ENCODE results near the gene EED. TPM values are rescaled to one million over a fixed set of nuclear protein-coding genes. Genes with fewer than 3 reads are reported as not detected.

Gene EED
- total and polyA plus RNA-seq, 9 donors, result 14.3 to 24.9 (median 20.0) TPM

DNA sequence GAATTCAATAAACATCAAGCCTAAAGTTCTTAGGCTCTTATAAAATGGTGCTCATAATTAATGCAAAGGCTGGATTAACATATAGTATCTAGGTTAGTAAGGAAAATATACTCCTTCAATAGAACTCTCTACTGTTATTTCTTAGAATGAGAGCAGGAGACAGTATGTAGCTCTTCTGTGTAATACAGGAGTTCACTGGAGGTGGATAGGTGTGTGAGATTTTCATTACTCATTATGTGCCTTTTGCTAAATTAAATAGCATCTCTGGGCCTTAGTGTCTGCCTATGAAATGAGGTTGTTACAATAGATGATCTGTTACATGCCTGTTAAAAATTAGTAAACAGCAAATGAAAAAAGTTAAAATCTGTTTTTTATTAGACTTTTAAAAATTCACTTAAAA lies 20.6 kb downstream of the EED start:
- H3K36me3 ChIP-seq (ENCODE audit: control insufficient read depth, insufficient read depth, low read length), result peaks cover 20% of the 10 kb centered on the region
- no peak for DNase-seq

GRCh38 chr11:86269645-86270044 lies 25.1 kb downstream of the EED start:
- no CpG with 5 or more reads among the region's 1 CpG for WGBS (ENCODE audit: insufficient coverage)
- Histone ChIP-seq H3K27ac (ENCODE audit: low read length) (no peak overlapping the region), H3K9me3 (replicated peaks; ENCODE audit: control insufficient read depth, low read depth, low read length) (no peaks in the 10 kb centered on the region), H3K27me3 (ENCODE audit: control insufficient read depth, insufficient read depth, low read length) (no peaks in the 10 kb centered on the region), H3K4me3 (ENCODE audit: low read length) (no peak overlapping the region), H3K4me1 (ENCODE audit: control insufficient read depth, insufficient read depth, low read length) (no peaks in the 10 kb centered on the region), H3K36me3 (ENCODE audit: control insufficient read depth, insufficient read depth, low read length) (peaks cover 10% of the 10 kb centered on the region)
- DNase-seq, result no peak

More for the DNA sequence above, 20.6 kb downstream of the EED start:
- Histone ChIP-seq H3K27ac (ENCODE audit: low read length) (no peak overlapping the region), H3K4me1 (ENCODE audit: control insufficient read depth, insufficient read depth, low read length) (no peaks in the 10 kb centered on the region), H3K4me3 (ENCODE audit: low read length) (no peak overlapping the region), H3K9me3 (replicated peaks; ENCODE audit: control insufficient read depth, low read depth, low read length) (no peaks in the 10 kb centered on the region), H3K27me3 (ENCODE audit: control insufficient read depth, insufficient read depth, low read length) (no peaks in the 10 kb centered on the region)

- Histone ChIP-seq H3K36me3 (ENCODE audit: control insufficient read depth, insufficient read depth, low read length) (peaks cover 13% of the 10 kb centered on the region), H3K27ac (ENCODE audit: low read length) (no peak overlapping the region), H3K9me3 (replicated peaks; ENCODE audit: control insufficient read depth, low read depth, low read length) (no peaks in the 10 kb centered on the region), H3K4me3 (ENCODE audit: low read length) (no peak overlapping the region), H3K27me3 (ENCODE audit: control insufficient read depth, insufficient read depth, low read length) (no peaks in the 10 kb centered on the region), H3K4me1 (ENCODE audit: control insufficient read depth, insufficient read depth, low read length) (no peaks in the 10 kb centered on the region)
- DNase-seq, result no peak
- WGBS (ENCODE audit: insufficient coverage), result 76% methylated on average over 4 of the region's 6 CpGs
These were observed 29.9 kb downstream of the EED start for GRCh38 chr11:86274503-86274902.

DNA sequence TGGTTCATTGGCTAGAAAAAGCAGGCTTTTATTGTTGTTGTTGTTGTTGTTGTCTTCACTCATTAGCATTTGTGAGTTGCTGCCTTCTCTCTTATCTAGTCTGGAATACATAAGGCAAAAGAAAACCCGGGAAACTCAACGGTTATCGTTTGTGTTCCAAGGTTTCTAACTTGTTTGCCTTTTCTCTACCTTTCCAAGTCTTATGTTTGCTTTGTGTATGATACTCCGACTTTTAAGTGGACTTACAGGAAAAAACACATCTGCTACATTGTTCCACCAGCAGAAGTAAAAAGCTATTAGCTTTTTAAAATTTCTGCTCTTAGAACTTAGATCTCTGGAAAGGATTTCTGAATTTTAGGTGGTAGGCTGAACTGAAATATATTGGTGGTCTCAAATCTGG lies 30.4 kb downstream of the EED start:
- no peak for DNase-seq
- Histone ChIP-seq H3K4me1 (ENCODE audit: control insufficient read depth, insufficient read depth, low read length) (no peaks in the 10 kb centered on the region), H3K27ac (ENCODE audit: low read length) (no peak overlapping the region), H3K4me3 (ENCODE audit: low read length) (no peak overlapping the region), H3K36me3 (ENCODE audit: control insufficient read depth, insufficient read depth, low read length) (peaks cover 10% of the 10 kb centered on the region), H3K27me3 (ENCODE audit: control insufficient read depth, insufficient read depth, low read length) (no peaks in the 10 kb centered on the region), H3K9me3 (replicated peaks; ENCODE audit: control insufficient read depth, low read depth, low read length) (no peaks in the 10 kb centered on the region)
- WGBS (ENCODE audit: insufficient coverage), result no CpG with 5 or more reads among the region's 4 CpGs

DNA sequence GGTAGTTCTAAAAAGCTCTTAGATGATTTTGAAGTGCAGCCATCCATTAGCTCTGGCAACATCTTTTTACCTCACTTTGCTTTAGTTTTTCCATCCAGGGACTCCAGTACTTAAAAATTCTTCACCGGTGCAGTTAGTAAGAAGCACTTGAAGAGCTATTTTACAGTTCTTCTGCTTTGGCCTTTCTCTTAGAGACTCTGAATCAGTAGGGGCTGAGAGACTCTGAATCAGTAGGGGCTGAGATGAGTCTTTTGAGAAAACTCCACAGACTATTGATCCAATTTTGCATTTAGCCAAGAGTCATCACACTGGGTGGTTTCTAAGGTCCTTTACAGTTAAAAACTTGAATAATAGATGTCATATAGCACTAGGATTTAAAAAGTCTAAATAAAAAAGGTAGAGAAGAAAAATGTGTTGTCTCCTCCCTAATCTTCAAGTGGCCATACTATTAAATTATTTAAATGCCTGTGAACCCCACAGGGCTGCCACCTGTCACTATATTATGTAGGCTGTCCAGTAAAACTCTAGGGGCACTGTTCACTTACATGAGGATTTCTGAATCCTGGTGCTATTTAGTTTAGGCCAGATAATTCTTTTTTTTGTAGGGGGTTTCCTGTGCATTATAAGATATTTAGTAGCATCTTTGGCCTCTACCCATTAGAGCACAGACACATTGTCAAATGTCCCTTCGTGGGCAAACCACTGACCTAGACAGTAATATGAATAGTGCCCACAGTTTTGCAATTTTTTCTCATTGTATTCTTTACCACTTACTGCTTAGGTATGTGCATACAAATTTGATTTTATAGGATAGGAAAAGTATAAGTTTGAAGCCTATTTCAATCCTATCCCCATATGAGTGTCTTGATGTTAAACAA lies 31.2 kb downstream of the EED start:
- no peaks in the 10 kb centered on the region for H3K27me3 ChIP-seq (ENCODE audit: control insufficient read depth, insufficient read depth, low read length)
- H3K9me3 ChIP-seq (replicated peaks; ENCODE audit: control insufficient read depth, low read depth, low read length), result no peaks in the 10 kb centered on the region
- H3K4me3 ChIP-seq (ENCODE audit: low read length), result no peak overlapping the region
- H3K36me3 ChIP-seq (ENCODE audit: control insufficient read depth, insufficient read depth, low read length), result peaks cover 10% of the 10 kb centered on the region
- no peaks in the 10 kb centered on the region for H3K4me1 ChIP-seq (ENCODE audit: control insufficient read depth, insufficient read depth, low read length)
- WGBS (ENCODE audit: insufficient coverage), result no CpG with 5 or more reads among the region's 2 CpGs
- peak; percentile 16 for DNase-seq
- no peak overlapping the region for H3K27ac ChIP-seq (ENCODE audit: low read length)

DNA sequence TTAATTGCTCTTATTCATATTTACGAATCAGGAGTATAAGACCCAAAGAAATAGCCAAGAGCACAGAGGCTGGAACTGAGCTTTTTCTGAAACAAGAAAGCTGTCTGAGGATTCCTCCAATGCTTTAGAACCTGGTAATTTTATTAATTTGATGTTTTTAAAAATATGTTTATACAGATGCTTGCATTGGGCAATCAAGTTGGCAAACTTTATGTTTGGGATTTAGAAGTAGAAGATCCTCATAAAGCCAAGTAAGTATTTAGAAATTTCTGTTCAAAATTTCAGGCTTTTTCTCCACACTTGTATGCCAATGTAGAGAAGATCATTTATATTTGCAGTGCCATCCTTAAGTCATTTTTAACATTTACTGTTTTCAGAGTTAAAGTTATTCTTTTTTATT lies 33.2 kb downstream of the EED start:
- Histone ChIP-seq H3K36me3 (ENCODE audit: control insufficient read depth, insufficient read depth, low read length) (peaks cover 10% of the 10 kb centered on the region), H3K27me3 (ENCODE audit: control insufficient read depth, insufficient read depth, low read length) (no peaks in the 10 kb centered on the region), H3K4me1 (ENCODE audit: control insufficient read depth, insufficient read depth, low read length) (no peaks in the 10 kb centered on the region), H3K9me3 (replicated peaks; ENCODE audit: control insufficient read depth, low read depth, low read length) (no peaks in the 10 kb centered on the region), H3K4me3 (ENCODE audit: low read length) (no peak overlapping the region), H3K27ac (ENCODE audit: low read length) (no peak overlapping the region)
- WGBS (ENCODE audit: insufficient coverage), result no CpG with 5 or more reads among the region's 1 CpG
- no peak for DNase-seq

DNA sequence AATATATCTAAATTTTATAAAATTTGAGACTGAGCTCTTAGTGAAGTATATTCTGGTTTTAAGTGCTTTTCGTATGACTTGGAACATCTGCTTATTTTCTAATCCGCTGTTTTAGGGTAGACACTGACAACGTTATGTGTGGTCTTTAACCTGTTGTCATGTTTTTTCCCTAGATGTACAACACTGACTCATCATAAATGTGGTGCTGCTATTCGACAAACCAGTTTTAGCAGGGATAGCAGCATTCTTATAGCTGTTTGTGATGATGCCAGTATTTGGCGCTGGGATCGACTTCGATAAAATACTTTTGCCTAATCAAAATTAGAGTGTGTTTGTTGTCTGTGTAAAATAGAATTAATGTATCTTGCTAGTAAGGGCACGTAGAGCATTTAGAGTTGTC lies 33.7 kb downstream of the EED start:
- H3K27ac ChIP-seq (ENCODE audit: low read length), result no peak overlapping the region
- H3K4me3 ChIP-seq (ENCODE audit: low read length), result no peak overlapping the region
- no peaks in the 10 kb centered on the region for H3K27me3 ChIP-seq (ENCODE audit: control insufficient read depth, insufficient read depth, low read length)
- DNase-seq, result no peak
- H3K9me3 ChIP-seq (replicated peaks; ENCODE audit: control insufficient read depth, low read depth, low read length), result no peaks in the 10 kb centered on the region
- no CpG with 5 or more reads among the region's 8 CpGs for WGBS (ENCODE audit: insufficient coverage)
- H3K36me3 ChIP-seq (ENCODE audit: control insufficient read depth, insufficient read depth, low read length), result peaks cover 7% of the 10 kb centered on the region
- H3K4me1 ChIP-seq (ENCODE audit: control insufficient read depth, insufficient read depth, low read length), result no peaks in the 10 kb centered on the region

- no peak for DNase-seq
- Histone ChIP-seq H3K9me3 (replicated peaks; ENCODE audit: control insufficient read depth, low read depth, low read length) (no peaks in the 10 kb centered on the region), H3K27me3 (ENCODE audit: control insufficient read depth, insufficient read depth, low read length) (no peaks in the 10 kb centered on the region), H3K36me3 (ENCODE audit: control insufficient read depth, insufficient read depth, low read length) (peaks cover 12% of the 10 kb centered on the region), H3K4me1 (ENCODE audit: control insufficient read depth, insufficient read depth, low read length) (no peaks in the 10 kb centered on the region), H3K4me3 (ENCODE audit: low read length) (no peak overlapping the region), H3K27ac (ENCODE audit: low read length) (no peak overlapping the region)
- no CpG with 5 or more reads among the region's 3 CpGs for WGBS (ENCODE audit: insufficient coverage)
These were observed 35.2 kb downstream of the EED start for GRCh38 chr11:86279747-86280146.

GRCh38 chr11:86287468-86287796 lies 42.9 kb downstream of the EED start:
- Histone ChIP-seq H3K27me3 (ENCODE audit: control insufficient read depth, insufficient read depth, low read length) (no peaks in the 10 kb centered on the region), H3K36me3 (ENCODE audit: control insufficient read depth, insufficient read depth, low read length) (peaks cover 9% of the 10 kb centered on the region), H3K4me3 (ENCODE audit: low read length) (no peak overlapping the region), H3K9me3 (replicated peaks; ENCODE audit: control insufficient read depth, low read depth, low read length) (no peaks in the 10 kb centered on the region), H3K27ac (ENCODE audit: low read length) (no peak overlapping the region), H3K4me1 (ENCODE audit: control insufficient read depth, insufficient read depth, low read length) (no peaks in the 10 kb centered on the region)
- WGBS (ENCODE audit: insufficient coverage), result no CpG with 5 or more reads among the region's 2 CpGs
- no peak for DNase-seq

- peak; percentile 26 for DNase-seq
- no peaks in the 10 kb centered on the region for H3K9me3 ChIP-seq (replicated peaks; ENCODE audit: control insufficient read depth, low read depth, low read length)
- H3K27me3 ChIP-seq (ENCODE audit: control insufficient read depth, insufficient read depth, low read length), result no peaks in the 10 kb centered on the region
- no peak overlapping the region for H3K27ac ChIP-seq (ENCODE audit: low read length)
- H3K4me3 ChIP-seq (ENCODE audit: low read length), result no peak overlapping the region
- 26% methylated on average over 4 of the region's 7 CpGs for WGBS (ENCODE audit: insufficient coverage)
- no peaks in the 10 kb centered on the region for H3K4me1 ChIP-seq (ENCODE audit: control insufficient read depth, insufficient read depth, low read length)
- peaks cover 8% of the 10 kb centered on the region for H3K36me3 ChIP-seq (ENCODE audit: control insufficient read depth, insufficient read depth, low read length)
These were observed 44.4 kb downstream of the EED start for GRCh38 chr11:86288776-86289507.
